K562 (cell line): Measurements from ENCODE around the gene COPS6. TPM values are rescaled to one million over a fixed set of nuclear protein-coding genes. Genes with fewer than 3 reads are reported as not detected.
A peak's percentile ranks its signal among the peaks of the same experiment; 100 is the strongest.

Source experiments
- CTCFL ChIP-seq: IDR thresholded peaks from 2 replicates; pipeline ENCODE4 v1.6.1; 2011; ENCODE audit warnings: borderline replicate concordance, low read depth, mild to moderate bottlenecking, moderate library complexity, low read length; ENCODE audit not compliant: insufficient read depth, poor library complexity, severe bottlenecking
- ELF1 ChIP-seq: fragments of 200-800 bp; sonication (Bioruptor generic); IDR thresholded peaks from 2 replicates; pipeline ENCODE4 v1.6.1; 2016; ENCODE audit warnings: missing genetic modification characterization, missing compliant biosample characterization
- EZH2 ChIP-seq: IDR thresholded peaks from 2 replicates; pipeline ENCODE4 v1.6.1; 2012; ENCODE audit warnings: low read depth, mild to moderate bottlenecking, inconsistent platforms, low read length, borderline replicate concordance
- FOXP4 ChIP-seq: sonication (generic); formaldehyde crosslinking; IDR thresholded peaks from 2 replicates; pipeline ENCODE4 v1.8.0; 2022; ENCODE audit warnings: mild to moderate bottlenecking, missing genetic modification reagents, borderline replicate concordance
- GATA2 ChIP-seq: sonication (generic); formaldehyde crosslinking; IDR thresholded peaks from 2 replicates; pipeline ENCODE4 v1.4.0; 2020; ENCODE audit warnings: mild to moderate bottlenecking, missing genetic modification reagents
- IFI16 ChIP-seq: fragments of 250-450 bp; sonication (Bioruptor Pico); IDR thresholded peaks from 2 replicates; pipeline ENCODE4 v2.1.2; 2022; ENCODE audit warnings: mild to moderate bottlenecking, inconsistent platforms
- LARP7 ChIP-seq: fragments of 450-650 bp; IDR thresholded peaks from 2 replicates; pipeline ENCODE4 v1.6.1; 2016
- MTA1 ChIP-seq: fragments of 450-650 bp; IDR thresholded peaks from 2 replicates; pipeline ENCODE4 v1.6.1; 2017; ENCODE audit warnings: borderline replicate concordance
- NFIC ChIP-seq: fragments of 450-650 bp; IDR thresholded peaks from 2 replicates; pipeline ENCODE4 v1.6.1; 2017; ENCODE audit warnings: mild to moderate bottlenecking, inconsistent platforms
- NR1H2 ChIP-seq: sonication (generic); formaldehyde crosslinking; IDR thresholded peaks from 2 replicates; pipeline ENCODE4 v1.4.0; 2020; ENCODE audit warnings: mild to moderate bottlenecking, missing genetic modification reagents
- RBM17 ChIP-seq: fragments of 200-400 bp; formaldehyde crosslinking; IDR thresholded peaks from 2 replicates; pipeline ENCODE4 v1.6.1; 2017; ENCODE audit warnings: low read depth, mild to moderate bottlenecking, low read length, borderline replicate concordance
- SMAD2 ChIP-seq: fragments of 150-350 bp; IDR thresholded peaks from 2 replicates; pipeline ENCODE4 v1.6.1; 2014; ENCODE audit warnings: low read depth, mild to moderate bottlenecking, low read length
- SMAD3 ChIP-seq: fragments of 450-650 bp; formaldehyde crosslinking; conservative IDR thresholded peaks from 2 replicates; pipeline ENCODE4 v1.4.0; 2020; ENCODE audit warnings: mild to moderate bottlenecking
- THRB ChIP-seq: fragments of 450-650 bp; formaldehyde crosslinking; conservative IDR thresholded peaks from 2 replicates; pipeline ENCODE4 v1.4.0; 2022; ENCODE audit warnings: mild to moderate bottlenecking, missing genetic modification characterization
- ZNF217 ChIP-seq: sonication (generic); formaldehyde crosslinking; IDR thresholded peaks from 2 replicates; pipeline ENCODE4 v1.8.0; 2022; ENCODE audit warnings: mild to moderate bottlenecking, missing genetic modification reagents
- ZNF280B ChIP-seq: fragments of 250-450 bp; sonication (Bioruptor Pico); IDR thresholded peaks from 2 replicates; pipeline ENCODE4 v1.5.1; 2021; ENCODE audit warnings: mild to moderate bottlenecking
- ZNF311 ChIP-seq: fragments of 250-450 bp; sonication (Bioruptor Pico); IDR thresholded peaks from 2 replicates; pipeline ENCODE4 v1.4.0; 2020; ENCODE audit warnings: mild to moderate bottlenecking, moderate library complexity
- ZNF644 ChIP-seq: fragments of 200-800 bp; sonication (Bioruptor generic); IDR thresholded peaks from 2 replicates; pipeline ENCODE4 v1.6.1; 2016; ENCODE audit warnings: low read depth, missing genetic modification characterization, missing compliant biosample characterization
- polyA plus RNA-seq, 8 experiments: library from polyadenylated mRNA; depleted of rRNA in 4 of 8; stranded (reverse) in 5 of 8; unstranded in 3 of 8; fragments of >200 nt; fragmentation: Nextera tagmentation in 2 of 8; fragmentation: Illumina TruSeq in 1 of 8; extraction: Ambion mirVana in 2 of 8; extraction: Trizol in 1 of 8; gene quantifications; 2 replicates each; pipeline versions ENCODE4 v1.2.1 to v1.2.3, GENCODE V29; 2011 to 2014; ENCODE audit warnings: inconsistent platforms in 1 of 8, missing spikeins in 1 of 8
- total RNA-seq, 7 experiments: library from RNA; depleted of rRNA in 6 of 7; stranded (reverse); fragments of >200 nt in 6 of 7; fragmentation: Illumina TruSeq in 2 of 7; extraction: Trizol in 2 of 7; gene quantifications; 2 replicates each; pipeline versions ENCODE4 v1.2.1 to v1.2.3, GENCODE V29; 2011 to 2021; ENCODE audit warnings: low replicate concordance in 1 of 7

The COPS6 gene
- total and polyA plus RNA-seq, 9 of the 15 experiments (the other 6 are each of a cell fraction or from before 2014, with no cell fraction given) = 63.0 to 331 (median 168) TPM

GRCh38 chr7:100119072-100119969 lies 30.6 kb downstream of the COPS6 start, which contains the start of the genes CNPY4 and TAF6 (continued):
- TF ChIP-seq FOXP4 (CRISPR knock-in tag) (no peak), THRB (CRISPR knock-in tag) (peak; percentile 76; the same call in 1 of the 2 replicates), EZH2 (no peak), ZNF280B (no peak), GATA2 (CRISPR knock-in tag) (no peak), NR1H2 (CRISPR knock-in tag) (no peak), IFI16 (CRISPR knock-in tag) (no peak), SMAD3 (CRISPR knock-in tag) (peak; percentile 72; the same call in 1 of the 2 replicates), CTCFL (peak; percentile 16), ELF1 (tag) (0 out of 2 replicates have a peak, but pooled peaks have one; percentile 25), ZNF217 (CRISPR knock-in tag) (no peak), SMAD2 (no peak), NFIC (peak; percentile 100), MTA1 (no peak), LARP7 (no peak; the same call in 1 of the 2 replicates), RBM17 (no peak), ZNF644 (no peak), ZNF311 (no peak)
